Suprapubic skin (tissue), 4 donors: ENCODE measurements around the gene PACSIN2.

Experiments
- CTCF ChIP-seq, 2 donors: fragments of 200-600 bp in 1 of 2; fragments of 450-650 bp in 1 of 2; sonication (generic) in 1 of 2; IDR thresholded peaks; one replicate each; pipeline ENCODE4 v1.5.1; 2016 to 2019; ENCODE audit warnings: antibody characterized with exemption in 2 of 2, mild to moderate bottlenecking in 1 of 2, moderate library complexity in 1 of 2
- EP300 ChIP-seq: sonication (generic); formaldehyde crosslinking; IDR thresholded peaks from one replicate; pipeline ENCODE4 v1.6.1; 2017; ENCODE audit warnings: antibody characterized with exemption
- POLR2A ChIP-seq, 2 donors: fragments of 450-650 bp; IDR thresholded peaks; one replicate each; pipeline ENCODE4 v1.6.1; 2017; ENCODE audit warnings: antibody characterized with exemption in 2 of 2, mild to moderate bottlenecking in 2 of 2, moderate library complexity in 2 of 2
- POLR2AphosphoS5 ChIP-seq, 3 donors: sonication (generic); formaldehyde crosslinking; IDR thresholded peaks; one replicate each; pipeline ENCODE4 v1.6.1; 2017; ENCODE audit warnings: antibody characterized with exemption in 3 of 3

- TF ChIP-seq CTCF (IDR thresholded peaks at IDR 0.05): no peak
- no peak for TF ChIP-seq POLR2AphosphoS5 (IDR thresholded peaks at IDR 0.05)
- no peak for TF ChIP-seq POLR2A (IDR thresholded peaks at IDR 0.05)
- TF ChIP-seq EP300: no peak
These were observed 63.7 kb downstream of the PACSIN2 start for GRCh38 chr22:42951093-42951710.
